Hematopoietic multipotent progenitor cell (in vitro differentiated cells): Measurements from ENCODE around the gene PCDHB10. TPM values are rescaled to one million over a fixed set of nuclear protein-coding genes. Genes with fewer than 3 reads are reported as not detected.
"Not testable (repeated sequence)": the region's sequence is repeated elsewhere in the genome, so short reads cannot be mapped to it uniquely, and the experiment has no call there.

Experiments
- DNase-seq, 3 donors: peaks; one replicate each; pipeline ENCODE4 v3.0.0-alpha.2; 2011 to 2015; ENCODE audit warnings: low read depth in 2 of 3, low spot score in 2 of 3
- total RNA-seq: library from RNA; depleted of rRNA; stranded (reverse); fragments of >200 nt; gene quantifications from one replicate; pipeline ENCODE4 v1.2.3, GENCODE V29; 2012

PCDHB10 gene
- total RNA-seq, 1 donor = under 0.01 TPM

DNA sequence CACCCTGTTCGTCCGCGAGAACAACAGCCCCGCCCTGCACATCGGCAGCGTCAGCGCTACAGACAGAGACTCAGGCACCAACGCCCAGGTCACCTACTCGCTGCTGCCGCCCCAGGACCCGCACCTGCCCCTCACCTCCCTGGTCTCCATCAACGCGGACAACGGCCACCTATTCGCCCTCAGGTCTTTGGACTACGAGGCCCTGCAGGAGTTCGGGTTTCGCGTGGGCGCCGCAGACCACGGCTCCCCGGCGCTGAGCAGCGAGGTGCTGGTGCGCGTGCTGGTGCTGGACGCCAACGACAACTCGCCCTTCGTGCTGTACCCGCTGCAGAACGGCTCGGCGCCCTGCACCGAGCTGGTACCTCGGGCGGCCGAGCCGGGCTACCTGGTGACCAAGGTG lies 43.8 kb downstream of the PCDHB10 start:
- DNase-seq = not testable (repeated sequence)

DNA sequence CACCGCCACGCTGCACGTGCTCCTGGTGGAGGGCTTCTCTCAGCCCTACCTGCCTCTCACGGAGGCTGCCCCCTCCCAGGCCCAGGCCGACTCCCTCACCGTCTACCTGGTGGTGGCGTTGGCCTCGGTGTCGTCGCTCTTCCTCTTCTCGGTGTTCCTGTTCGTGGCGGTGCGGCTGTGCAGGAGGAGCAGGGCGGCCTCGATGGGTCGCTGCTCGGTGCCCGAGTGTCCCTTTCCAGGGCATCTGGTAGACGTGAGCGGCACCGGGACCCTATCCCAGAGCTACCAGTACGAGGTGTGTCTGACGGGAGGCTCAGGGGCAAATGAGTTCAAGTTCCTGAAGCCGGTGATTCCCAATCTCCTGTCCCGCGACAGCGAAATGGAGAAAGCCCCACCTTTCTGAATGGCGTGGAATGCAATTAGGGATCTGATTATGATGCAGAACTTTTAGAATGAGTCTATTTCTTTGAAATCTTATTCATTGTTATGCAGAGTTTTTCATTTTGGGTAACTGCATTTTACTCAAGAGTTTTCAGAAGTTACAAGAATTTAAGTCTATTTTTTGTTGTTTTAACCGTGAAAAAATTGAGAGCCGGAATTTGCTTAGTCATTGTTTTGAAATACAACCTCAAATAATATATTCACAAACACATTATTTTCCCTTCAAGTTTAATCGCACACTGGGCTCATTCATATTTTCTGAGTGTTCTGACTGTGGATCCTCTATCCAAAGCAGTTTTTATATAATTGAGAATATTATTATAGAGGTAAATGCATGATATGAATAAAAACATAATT lies 44.6 kb downstream of the PCDHB10 start:
- DNase-seq = no peak

DNA sequence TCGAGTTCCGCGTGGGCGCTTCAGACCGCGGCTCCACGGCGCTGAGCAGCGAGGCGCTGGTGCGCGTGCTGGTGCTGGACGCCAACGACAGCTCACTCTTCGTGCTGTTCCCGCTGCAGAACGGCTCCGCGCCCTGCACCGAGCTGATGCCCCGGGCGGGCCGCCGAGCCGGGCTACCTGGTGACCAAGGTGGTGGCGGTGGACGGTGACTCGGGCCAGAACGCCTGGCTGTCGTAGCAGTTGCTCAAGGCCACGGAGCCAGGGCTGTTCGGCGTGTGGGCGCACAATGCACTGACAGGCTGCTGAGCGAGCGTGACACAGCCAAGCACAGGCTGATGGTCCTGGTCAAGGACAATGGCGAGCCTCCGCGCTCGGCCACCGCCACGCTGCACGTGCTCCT lies 49.3 kb downstream of the PCDHB10 start:
- no peak for DNase-seq

Other genes with a start within 250 kb of the PCDHB10 start
- gene PCDHAC2, start 225.9 kb upstream of the PCDHB10 start, total RNA-seq = under 0.01 TPM
- gene PCDHB1, start 141.0 kb upstream of the PCDHB10 start, total RNA-seq = under 0.01 TPM
- gene PCDHB2, start 97.7 kb upstream of the PCDHB10 start, total RNA-seq = 0.27 TPM
- gene PCDHB3, start 91.9 kb upstream of the PCDHB10 start, total RNA-seq = under 0.01 TPM
- gene PCDHB4, start 70.5 kb upstream of the PCDHB10 start, total RNA-seq = under 0.01 TPM
- gene PCDHB5, start 57.1 kb upstream of the PCDHB10 start, total RNA-seq = under 0.01 TPM
- gene PCDHB6, start 42.3 kb upstream of the PCDHB10 start, total RNA-seq = not detected
- gene PCDHB7, start 19.7 kb upstream of the PCDHB10 start, total RNA-seq = under 0.01 TPM
- not detected for gene PCDHB8, start 14.6 kb upstream of the PCDHB10 start, total RNA-seq
- gene PCDHB16, start 10.0 kb upstream of the PCDHB10 start, total RNA-seq = not detected
- gene PCDHB9, start 5.2 kb upstream of the PCDHB10 start, total RNA-seq = not detected
- gene PCDHB11, start 7.3 kb downstream of the PCDHB10 start, total RNA-seq = 0.27 TPM
- not detected for gene PCDHB12, start 16.4 kb downstream of the PCDHB10 start, total RNA-seq
- under 0.01 TPM for gene PCDHB13, start 21.6 kb downstream of the PCDHB10 start, total RNA-seq
- under 0.01 TPM for gene PCDHB14, start 31.0 kb downstream of the PCDHB10 start, total RNA-seq
- under 0.01 TPM for gene PCDHB15, start 53.0 kb downstream of the PCDHB10 start, total RNA-seq
- gene SLC25A2, start 111.7 kb downstream of the PCDHB10 start, total RNA-seq = 0.54 TPM
- gene TAF7, start 128.4 kb downstream of the PCDHB10 start, total RNA-seq = 45.0 TPM
- gene PCDHGA1, start 138.2 kb downstream of the PCDHB10 start, total RNA-seq = under 0.01 TPM
- 0.27 TPM for gene PCDHGA2, start 146.4 kb downstream of the PCDHB10 start, total RNA-seq
- 0.54 TPM for gene PCDHGA3, start 151.5 kb downstream of the PCDHB10 start, total RNA-seq
- gene PCDHGB1, start 157.7 kb downstream of the PCDHB10 start, total RNA-seq = 0.27 TPM
- 0.81 TPM for gene PCDHGA4, start 162.7 kb downstream of the PCDHB10 start, total RNA-seq
- 2.4 TPM for gene PCDHGB2, start 167.6 kb downstream of the PCDHB10 start, total RNA-seq
- 1.1 TPM for gene PCDHGA5, start 171.8 kb downstream of the PCDHB10 start, total RNA-seq
- 3.5 TPM for gene PCDHGB3, start 177.9 kb downstream of the PCDHB10 start, total RNA-seq
- gene PCDHGA6, start 181.5 kb downstream of the PCDHB10 start, total RNA-seq = 1.9 TPM
- gene PCDHGA7, start 190.4 kb downstream of the PCDHB10 start, total RNA-seq = 0.81 TPM
- gene PCDHGB4, start 195.3 kb downstream of the PCDHB10 start, total RNA-seq = 1.6 TPM
- 0.54 TPM for gene PCDHGA8, start 200.3 kb downstream of the PCDHB10 start, total RNA-seq
- gene PCDHGB5, start 205.6 kb downstream of the PCDHB10 start, total RNA-seq = 2.4 TPM
- gene PCDHGA9, start 210.4 kb downstream of the PCDHB10 start, total RNA-seq = 1.1 TPM
- 0.81 TPM for gene PCDHGB6, start 215.7 kb downstream of the PCDHB10 start, total RNA-seq
- 1.1 TPM for gene PCDHGA10, start 220.6 kb downstream of the PCDHB10 start, total RNA-seq
- 2.2 TPM for gene PCDHGB7, start 225.3 kb downstream of the PCDHB10 start, total RNA-seq
- gene PCDHGA11, start 228.7 kb downstream of the PCDHB10 start, total RNA-seq = 1.3 TPM
- 2.2 TPM for gene PCDHGA12, start 238.2 kb downstream of the PCDHB10 start, total RNA-seq